Measurements from ENCODE around the gene MGMT. TPM values are rescaled to one million over a fixed set of nuclear protein-coding genes. Genes with fewer than 3 reads are reported as not detected.

The MGMT gene
- total and polyA plus RNA-seq, 7 donors, result 4.2 to 13.3 (median 7.5) TPM

GRCh38 chr10:129760416-129760815 is 293.4 kb downstream of the MGMT start:
- Histone ChIP-seq H3K27ac (no peak overlapping the region), H3K4me3 (no peak overlapping the region), H3K4me1 (peaks cover 4% of the 10 kb centered on the region), H3K36me3 (ENCODE audit: insufficient read depth in 1 of 2, low read depth in 1 of 2) (peaks cover 0 to 3% of the 10 kb centered on the region in 2 donors), H3K27me3 (ENCODE audit: insufficient read depth in 3 of 3, low read length in 2 of 3) (no peaks in the 10 kb centered on the region), H3K9me3 (no peaks in the 10 kb centered on the region)
- ATAC-seq, result no peak
- DNase-seq, result no peak
- TF ChIP-seq CTCF (IDR thresholded peaks at IDR 0.05), result no peak
- WGBS, 3 donors, result 95 to 96% (median 96%) methylated on average over 7 of the region's 7 CpGs
- intact Hi-C loops (cut with DNase I), result no loop called here

- WGBS, 3 donors, result 93 to 95% (median 95%) methylated on average over 24 of the region's 24 CpGs
- Histone ChIP-seq H3K27me3 (ENCODE audit: insufficient read depth in 3 of 3, low read length in 2 of 3) (no peaks in the 10 kb centered on the region), H3K36me3 (ENCODE audit: insufficient read depth in 1 of 2, low read depth in 1 of 2) (peaks cover 0 to 3% of the 10 kb centered on the region in 2 donors), H3K27ac (no peak overlapping the region), H3K4me3 (no peak overlapping the region), H3K4me1 (peaks cover 4% of the 10 kb centered on the region), H3K9me3 (no peaks in the 10 kb centered on the region)
- intact Hi-C loops (cut with DNase I), result no loop called here
- ATAC-seq (no peak), DNase-seq (no peak)
- TF ChIP-seq CTCF (IDR thresholded peaks at IDR 0.05), result no peak
Observed at GRCh38 chr10:129761197-129761972, 294.3 kb downstream of the MGMT start.

GRCh38 chr10:129761981-129762956 is 295.2 kb downstream of the MGMT start:
- H3K36me3 ChIP-seq (ENCODE audit: insufficient read depth in 1 of 2, low read depth in 1 of 2), result peaks cover 0 to 3% of the 10 kb centered on the region in 2 donors
- DNase-seq, result peak in 1 of 2 donors; percentile 25

More at GRCh38 chr10:129761981-129762956, 295.2 kb downstream of the MGMT start:
- Histone ChIP-seq H3K27ac (no peak overlapping the region), H3K4me3 (no peak overlapping the region), H3K4me1 (no peaks in the 10 kb centered on the region), H3K27me3 (ENCODE audit: insufficient read depth in 3 of 3, low read length in 2 of 3) (no peaks in the 10 kb centered on the region), H3K9me3 (no peaks in the 10 kb centered on the region)
- ATAC-seq, result no peak
- intact Hi-C loops (cut with DNase I), result no loop called here
- 91 to 93% (median 92%) methylated on average over 25 of the region's 25 CpGs for WGBS, 3 donors
- no peak for TF ChIP-seq CTCF (IDR thresholded peaks at IDR 0.05)
